Lung (tissue), 16 donors: ENCODE results near the gene OAF. TPM values are rescaled to one million over a fixed set of nuclear protein-coding genes. Genes with fewer than 3 reads are reported as not detected.

Experiments used
- ATAC-seq: fragments of 200-7000 bp; cut with Tn5 transposase; one replicate; pipeline ENCODE4 v1.9.1; 2020; ENCODE audit warnings: moderate number of reproducible peaks; ENCODE audit not compliant: insufficient read depth, low FRiP score
- DNase-seq, 3 donors: peaks; one replicate each; pipeline ENCODE4 v3.0.0-alpha.2; 2013 to 2017
- H3K27ac ChIP-seq, 2 donors: one replicate each; pipeline ENCODE4 v1.5.1; 2013; ENCODE audit warnings: mild to moderate bottlenecking in 2 of 2, moderate library complexity in 2 of 2, control low read depth in 1 of 2, inconsistent platforms in 1 of 2, low read depth in 1 of 2, low read length in 1 of 2
- H3K27me3 ChIP-seq, 3 donors: one replicate each; pipeline ENCODE4 v1.5.1; 2013; ENCODE audit warnings: low read length in 2 of 3; ENCODE audit not compliant: control insufficient read depth in 3 of 3, insufficient read depth in 3 of 3
- H3K36me3 ChIP-seq, 4 donors: one replicate each; pipeline ENCODE4 v1.5.1; 2013; ENCODE audit warnings: low read length in 4 of 4, mild to moderate bottlenecking in 1 of 4, moderate library complexity in 1 of 4; ENCODE audit not compliant: control insufficient read depth in 4 of 4, insufficient read depth in 4 of 4
- H3K4me1 ChIP-seq, 5 donors: one replicate each; pipeline ENCODE4 v1.5.1; 2013; ENCODE audit warnings: low read length in 5 of 5, mild to moderate bottlenecking in 2 of 5, moderate library complexity in 1 of 5; ENCODE audit not compliant: control insufficient read depth in 5 of 5, insufficient read depth in 5 of 5
- H3K4me3 ChIP-seq: one replicate; pipeline ENCODE4 v1.5.1; 2013; ENCODE audit warnings: mild to moderate bottlenecking, control low read depth, moderate library complexity
- H3K9ac ChIP-seq, 2 donors: one replicate each; pipeline ENCODE4 v1.5.1; 2013; ENCODE audit warnings: low read length in 2 of 2, control low read depth in 1 of 2; ENCODE audit not compliant: insufficient read depth in 1 of 2
- H3K9me3 ChIP-seq, 4 donors: one replicate each; pipeline ENCODE4 v1.5.1; 2013; ENCODE audit warnings: low read length in 3 of 4, mild to moderate bottlenecking in 1 of 4, moderate library complexity in 1 of 4; ENCODE audit not compliant: control insufficient read depth in 4 of 4, insufficient read depth in 3 of 4
- CTCF ChIP-seq: IDR thresholded peaks from 2 replicates; pipeline ENCODE4 v1.5.1; 2012; ENCODE audit warnings: mild to moderate bottlenecking; ENCODE audit errors: control extremely low read depth, extremely low read depth
- WGBS, 2 donors: extraction: QIAGEN DNeasy Blood & Tissue Kit; methylation state at CpG; one replicate each; pipeline ENCODE4 v1.1.7; 2013; 5-methylcytosine and 5-hydroxymethylcytosine counted together
- long read RNA-seq, 5 donors: transcript quantifications; one replicate each; lab custom pipeline, GENCODE V29; 2026
- polyA plus RNA-seq, 2 donors: library from polyadenylated mRNA; stranded (reverse); fragments of 200-250 nt; gene quantifications; one replicate each; pipeline ENCODE4 v1.2.1, GENCODE V29; 2013
- total RNA-seq, 2 donors: library from RNA; depleted of rRNA in 1 of 2; stranded (reverse); fragments of >200 nt in 1 of 2; gene quantifications; one replicate each; pipeline ENCODE4 v1.2.1, GENCODE V29; 2014 to 2021
- donor health status: control.
- donor health status: control.
- donor health status: Bipolar disorder and iron deficiency.
- donor health status: healthy.
- donor health status: DM: yes; HTN: yes; CAD: no.

The OAF gene
- total RNA-seq (10 to 100 TPM in 1 of 2 donors, 1 to 10 TPM in 1; 7.7 to 27.4 TPM), polyA plus RNA-seq (10 to 100 TPM in 1 of 2 donors, 1 to 10 TPM in 1; 8.2 to 15.8 TPM)
- long read RNA-seq, donor 1, transcript OAF-201 (4 exons, 2,525 nt), result major isoform, 23 of 23 reads
- long read RNA-seq, donor 1, partial matches to known transcripts, result 0 of 23 reads
- long read RNA-seq, donor 1, other reads (novel, unspliced or antisense), result 0 of 23 reads
- long read RNA-seq, donor 2, partial matches to known transcripts, result 0 of 4 reads
- long read RNA-seq, donor 2, other reads (novel, unspliced or antisense), result 0 of 4 reads
- long read RNA-seq, donor 3, transcript OAF-201 (4 exons, 2,525 nt), result major isoform, 7 of 7 reads
- long read RNA-seq, donor 3, partial matches to known transcripts, result 0 of 7 reads
- long read RNA-seq, donor 3, other reads (novel, unspliced or antisense), result 0 of 7 reads
- long read RNA-seq, donor 4, transcript OAF-201 (4 exons, 2,525 nt), result major isoform, 8 of 13 reads
- long read RNA-seq, donor 4, partial matches to known transcripts, result 5 of 13 reads
- long read RNA-seq, donor 4, other reads (novel, unspliced or antisense), result 0 of 13 reads
- long read RNA-seq, donor 5, transcript OAF-201 (4 exons, 2,525 nt), result major isoform, 14 of 26 reads
- long read RNA-seq, donor 5, partial matches to known transcripts, result 11 of 26 reads
- long read RNA-seq, donor 5, other reads (novel, unspliced or antisense), result 0 of 26 reads

- no peak for TF ChIP-seq CTCF
- peak; percentile 77 for ATAC-seq
- Histone ChIP-seq H3K27ac (peak within 1 kb of the TSS; percentile 1 to 55), H3K27me3 (no peaks in the 10 kb centered on the region), H3K4me1 (peaks cover 0 to 40% (median 9%) of the 10 kb centered on the region in 5 donors), H3K36me3 (peaks cover 0 to 5% (median 0%) of the 10 kb centered on the region in 4 donors), H3K9me3 (no peaks in the 10 kb centered on the region), H3K9ac (peak within 1 kb of the TSS in 1 of 2 donors; percentile 92), H3K4me3 (peak within 1 kb of the TSS; percentile 52)
- peak; percentile 90 to 96 (median 95) for DNase-seq
- WGBS, 2 donors, result 0 to 1% methylated on average over 71 to 106 of the region's 108 CpGs
Observed at GRCh38 chr11:120210626-120211521, at the start of gene OAF. Gene OAF (plus strand): TSS chr11:120211032. CDS start chr11:120211280, 248 bp downstream.

- DNase-seq, result peak in 1 of 3 donors; percentile 25
- no peak overlapping the region for H3K4me3 ChIP-seq
- H3K9ac ChIP-seq, result no peak overlapping the region
- WGBS, 2 donors, result 61 to 73% methylated on average over 11 of the region's 11 CpGs
- TF ChIP-seq CTCF, result no peak
- no peaks in the 10 kb centered on the region for H3K36me3 ChIP-seq
- peaks cover 0 to 15% (median 4%) of the 10 kb centered on the region in 5 donors for H3K4me1 ChIP-seq
- H3K27ac ChIP-seq, result no peak overlapping the region
- no peak for ATAC-seq
- H3K27me3 ChIP-seq, result peaks cover 0 to 51% (median 36%) of the 10 kb centered on the region in 3 donors
- no peaks in the 10 kb centered on the region for H3K9me3 ChIP-seq
Observed at GRCh38 chr11:120167659-120168058, 43.2 kb upstream of the OAF start.

DNA sequence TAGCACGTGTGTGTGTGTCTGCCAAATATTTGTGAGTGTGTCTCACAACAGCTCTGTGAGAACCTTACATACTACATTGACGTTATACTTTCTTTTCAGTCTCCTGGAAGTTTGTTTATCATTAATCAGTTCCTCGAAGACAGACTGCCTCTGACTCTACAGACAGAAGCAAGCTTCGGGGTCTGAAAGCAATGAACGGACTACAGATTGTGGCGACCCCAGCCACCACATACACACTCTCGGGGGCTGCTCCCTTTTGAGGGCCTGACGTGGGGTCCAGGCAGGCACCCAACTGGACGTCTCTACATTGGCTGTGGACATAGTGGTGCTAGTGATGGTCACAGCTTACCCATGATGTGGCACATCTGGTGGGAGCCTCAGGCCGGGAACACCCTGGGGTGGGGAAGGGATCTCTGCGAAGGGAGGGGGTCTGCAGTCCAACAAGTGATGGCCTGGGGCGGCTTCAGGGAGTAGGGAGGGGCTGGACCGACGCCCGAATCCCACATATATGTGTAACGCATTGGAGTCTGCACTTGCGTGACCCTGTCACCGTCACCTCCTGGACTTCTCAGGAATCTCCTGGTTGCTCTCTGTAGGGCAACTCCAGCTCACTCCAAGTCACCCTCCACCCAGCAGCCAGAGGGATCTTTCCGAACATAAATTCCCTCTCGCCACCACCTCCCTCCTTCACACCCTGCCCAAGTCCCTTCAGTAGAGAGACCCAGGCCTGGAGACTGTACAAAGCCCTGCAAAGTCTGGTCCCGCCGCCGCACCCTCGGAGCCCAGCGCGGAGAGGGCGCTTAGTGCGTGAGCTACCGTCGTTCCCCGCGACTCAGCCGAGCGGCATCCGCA, 42.5 kb upstream of the OAF start:
- no peak for DNase-seq
- no peak overlapping the region for H3K9ac ChIP-seq
- no peak for ATAC-seq

More for the DNA sequence above, 42.5 kb upstream of the OAF start:
- Histone ChIP-seq H3K27me3 (peaks cover 0 to 51% (median 36%) of the 10 kb centered on the region in 3 donors), H3K4me3 (no peak overlapping the region), H3K4me1 (peaks cover 0 to 19% (median 4%) of the 10 kb centered on the region in 5 donors), H3K9me3 (no peaks in the 10 kb centered on the region), H3K36me3 (no peaks in the 10 kb centered on the region), H3K27ac (no peak overlapping the region)
- WGBS, 2 donors, result 31 to 34% methylated on average over 35 of the region's 35 CpGs
- TF ChIP-seq CTCF, result no peak
